ENCODE results near the gene IDH2.

DNA sequence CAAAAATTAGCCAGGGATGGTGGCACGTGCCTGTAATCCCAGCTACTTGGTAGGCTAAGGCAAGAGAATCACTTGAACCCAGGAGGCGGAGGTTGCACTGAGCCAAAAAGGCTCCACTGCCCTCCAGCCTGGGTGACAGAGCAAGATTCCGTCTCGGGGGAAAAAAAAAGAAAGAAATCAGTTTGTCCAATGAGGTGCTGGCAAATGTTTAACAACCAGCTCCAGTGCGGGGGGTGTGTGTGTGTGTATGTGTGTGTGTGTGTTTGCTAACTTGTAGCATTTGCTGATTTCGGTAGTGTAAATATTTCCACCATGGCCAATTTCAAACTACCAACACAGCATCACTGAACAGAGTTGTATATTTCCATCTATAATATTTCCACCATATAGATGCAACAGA is 23.8 kb upstream of the IDH2 start:
- TF ChIP-seq POLR2AphosphoS5 (IDR thresholded peaks at IDR 0.05; ENCODE audit: low read length) (no peak), SUZ12 (IDR thresholded peaks at IDR 0.05; ENCODE audit: unreplicated experiment) (no peak), KDM1A (IDR thresholded peaks at IDR 0.05; ENCODE audit: borderline replicate concordance) (no peak), EP300 (IDR thresholded peaks at IDR 0.05; ENCODE audit: borderline replicate concordance in 1 of 2, control insufficient read depth in 1 of 2, low read depth in 2 of 2, low read length in 2 of 2) (no peak), NFIC (IDR thresholded peaks at IDR 0.05; ENCODE audit: low read depth, low read length) (no peak), POLR2A (IDR thresholded peaks at IDR 0.05; ENCODE audit: low read depth, low read length) (no peak), DPF2 (IDR thresholded peaks at IDR 0.05) (no peak)
- TF ChIP-seq, protein P1, sequence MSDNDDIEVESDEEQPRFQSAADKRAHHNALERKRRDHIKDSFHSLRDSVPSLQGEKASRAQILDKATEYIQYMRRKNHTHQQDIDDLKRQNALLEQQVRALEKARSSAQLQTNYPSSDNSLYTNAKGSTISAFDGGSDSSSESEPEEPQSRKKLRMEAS (IDR thresholded peaks at IDR 0.05; ENCODE audit: low read depth, low read length) = no peak
- TF ChIP-seq, protein P2, sequence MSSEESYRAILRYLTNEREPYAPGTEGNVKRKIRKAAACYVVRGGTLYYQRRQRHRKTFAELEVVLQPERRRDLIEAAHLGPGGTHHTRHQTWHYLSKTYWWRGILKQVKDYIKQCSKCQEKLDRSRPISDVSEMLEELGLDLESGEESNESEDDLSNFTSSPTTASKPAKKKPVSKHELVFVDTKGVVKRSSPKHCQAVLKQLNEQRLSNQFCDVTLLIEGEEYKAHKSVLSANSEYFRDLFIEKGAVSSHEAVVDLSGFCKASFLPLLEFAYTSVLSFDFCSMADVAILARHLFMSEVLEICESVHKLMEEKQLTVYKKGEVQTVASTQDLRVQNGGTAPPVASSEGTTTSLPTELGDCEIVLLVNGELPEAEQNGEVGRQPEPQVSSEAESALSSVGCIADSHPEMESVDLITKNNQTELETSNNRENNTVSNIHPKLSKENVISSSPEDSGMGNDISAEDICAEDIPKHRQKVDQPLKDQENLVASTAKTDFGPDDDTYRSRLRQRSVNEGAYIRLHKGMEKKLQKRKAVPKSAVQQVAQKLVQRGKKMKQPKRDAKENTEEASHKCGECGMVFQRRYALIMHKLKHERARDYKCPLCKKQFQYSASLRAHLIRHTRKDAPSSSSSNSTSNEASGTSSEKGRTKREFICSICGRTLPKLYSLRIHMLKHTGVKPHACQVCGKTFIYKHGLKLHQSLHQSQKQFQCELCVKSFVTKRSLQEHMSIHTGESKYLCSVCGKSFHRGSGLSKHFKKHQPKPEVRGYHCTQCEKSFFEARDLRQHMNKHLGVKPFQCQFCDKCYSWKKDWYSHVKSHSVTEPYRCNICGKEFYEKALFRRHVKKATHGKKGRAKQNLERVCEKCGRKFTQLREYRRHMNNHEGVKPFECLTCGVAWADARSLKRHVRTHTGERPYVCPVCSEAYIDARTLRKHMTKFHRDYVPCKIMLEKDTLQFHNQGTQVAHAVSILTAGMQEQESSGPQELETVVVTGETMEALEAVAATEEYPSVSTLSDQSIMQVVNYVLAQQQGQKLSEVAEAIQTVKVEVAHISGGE (CRISPR knock-in tag; IDR thresholded peaks at IDR 0.05) = no peak
- TF ChIP-seq, protein P3, sequence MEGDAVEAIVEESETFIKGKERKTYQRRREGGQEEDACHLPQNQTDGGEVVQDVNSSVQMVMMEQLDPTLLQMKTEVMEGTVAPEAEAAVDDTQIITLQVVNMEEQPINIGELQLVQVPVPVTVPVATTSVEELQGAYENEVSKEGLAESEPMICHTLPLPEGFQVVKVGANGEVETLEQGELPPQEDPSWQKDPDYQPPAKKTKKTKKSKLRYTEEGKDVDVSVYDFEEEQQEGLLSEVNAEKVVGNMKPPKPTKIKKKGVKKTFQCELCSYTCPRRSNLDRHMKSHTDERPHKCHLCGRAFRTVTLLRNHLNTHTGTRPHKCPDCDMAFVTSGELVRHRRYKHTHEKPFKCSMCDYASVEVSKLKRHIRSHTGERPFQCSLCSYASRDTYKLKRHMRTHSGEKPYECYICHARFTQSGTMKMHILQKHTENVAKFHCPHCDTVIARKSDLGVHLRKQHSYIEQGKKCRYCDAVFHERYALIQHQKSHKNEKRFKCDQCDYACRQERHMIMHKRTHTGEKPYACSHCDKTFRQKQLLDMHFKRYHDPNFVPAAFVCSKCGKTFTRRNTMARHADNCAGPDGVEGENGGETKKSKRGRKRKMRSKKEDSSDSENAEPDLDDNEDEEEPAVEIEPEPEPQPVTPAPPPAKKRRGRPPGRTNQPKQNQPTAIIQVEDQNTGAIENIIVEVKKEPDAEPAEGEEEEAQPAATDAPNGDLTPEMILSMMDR (IDR thresholded peaks at IDR 0.05 in 2 of 3, conservative IDR thresholded peaks at IDR 0.05 in 1 of 3; ENCODE audit: control insufficient read depth in 2 of 3, extremely low read depth in 1 of 3, insufficient read depth in 1 of 3, low read depth in 3 of 3, low read length in 3 of 3) = no peak
- TF ChIP-seq, protein P4, sequence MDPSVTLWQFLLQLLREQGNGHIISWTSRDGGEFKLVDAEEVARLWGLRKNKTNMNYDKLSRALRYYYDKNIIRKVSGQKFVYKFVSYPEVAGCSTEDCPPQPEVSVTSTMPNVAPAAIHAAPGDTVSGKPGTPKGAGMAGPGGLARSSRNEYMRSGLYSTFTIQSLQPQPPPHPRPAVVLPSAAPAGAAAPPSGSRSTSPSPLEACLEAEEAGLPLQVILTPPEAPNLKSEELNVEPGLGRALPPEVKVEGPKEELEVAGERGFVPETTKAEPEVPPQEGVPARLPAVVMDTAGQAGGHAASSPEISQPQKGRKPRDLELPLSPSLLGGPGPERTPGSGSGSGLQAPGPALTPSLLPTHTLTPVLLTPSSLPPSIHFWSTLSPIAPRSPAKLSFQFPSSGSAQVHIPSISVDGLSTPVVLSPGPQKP (IDR thresholded peaks at IDR 0.05; ENCODE audit: low read depth, low read length) = no peak

Measured in GM12878 (cell line).